AG09309 (cell line): ENCODE results near the gene RPL19.

Experiments used
- DNase-seq: peaks from one replicate; pipeline ENCODE4 v3.0.0-alpha.2; 2010; ENCODE audit warnings: low read depth
- H3K4me3 ChIP-seq: 2 replicates; pipeline ENCODE4 v1.5.1; 2011; ENCODE audit warnings: mild to moderate bottlenecking, low read depth, low read length, moderate library complexity; ENCODE audit not compliant: control insufficient read depth
- CTCF ChIP-seq: IDR thresholded peaks from 2 replicates; pipeline ENCODE4 v1.5.1; 2011; ENCODE audit warnings: mild to moderate bottlenecking, low read depth, low read length, inconsistent platforms; ENCODE audit not compliant: insufficient read depth, control insufficient read depth; ENCODE audit errors: missing control alignments

RPL19 gene

GRCh38 chr17:39251997-39252396 is 51.9 kb downstream of the RPL19 start:
- TF ChIP-seq CTCF = no peak
- no peak for DNase-seq
- no peak overlapping the region for H3K4me3 ChIP-seq

- DNase-seq = no peak
- no peak for TF ChIP-seq CTCF
- H3K4me3 ChIP-seq = no peak overlapping the region
These were observed 52.8 kb downstream of the RPL19 start for GRCh38 chr17:39252788-39253460.
